ENCODE results near the gene SLC17A9. TPM values are rescaled to one million over a fixed set of nuclear protein-coding genes. Genes with fewer than 3 reads are reported as not detected.

SLC17A9 gene, protein sequence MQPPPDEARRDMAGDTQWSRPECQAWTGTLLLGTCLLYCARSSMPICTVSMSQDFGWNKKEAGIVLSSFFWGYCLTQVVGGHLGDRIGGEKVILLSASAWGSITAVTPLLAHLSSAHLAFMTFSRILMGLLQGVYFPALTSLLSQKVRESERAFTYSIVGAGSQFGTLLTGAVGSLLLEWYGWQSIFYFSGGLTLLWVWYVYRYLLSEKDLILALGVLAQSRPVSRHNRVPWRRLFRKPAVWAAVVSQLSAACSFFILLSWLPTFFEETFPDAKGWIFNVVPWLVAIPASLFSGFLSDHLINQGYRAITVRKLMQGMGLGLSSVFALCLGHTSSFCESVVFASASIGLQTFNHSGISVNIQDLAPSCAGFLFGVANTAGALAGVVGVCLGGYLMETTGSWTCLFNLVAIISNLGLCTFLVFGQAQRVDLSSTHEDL
- not detected in 2 replicates for total RNA-seq (2014; rRNA removed; shearing (Covaris generic))
- polyA plus RNA-seq (2015; cell fraction: cytosol; rRNA removed) = 0.09 and 0.29 TPM in 2 replicates
- 1.1 and 1.3 TPM in 2 replicates for polyA plus RNA-seq (2015; cell fraction: nucleus; rRNA removed)

DNA sequence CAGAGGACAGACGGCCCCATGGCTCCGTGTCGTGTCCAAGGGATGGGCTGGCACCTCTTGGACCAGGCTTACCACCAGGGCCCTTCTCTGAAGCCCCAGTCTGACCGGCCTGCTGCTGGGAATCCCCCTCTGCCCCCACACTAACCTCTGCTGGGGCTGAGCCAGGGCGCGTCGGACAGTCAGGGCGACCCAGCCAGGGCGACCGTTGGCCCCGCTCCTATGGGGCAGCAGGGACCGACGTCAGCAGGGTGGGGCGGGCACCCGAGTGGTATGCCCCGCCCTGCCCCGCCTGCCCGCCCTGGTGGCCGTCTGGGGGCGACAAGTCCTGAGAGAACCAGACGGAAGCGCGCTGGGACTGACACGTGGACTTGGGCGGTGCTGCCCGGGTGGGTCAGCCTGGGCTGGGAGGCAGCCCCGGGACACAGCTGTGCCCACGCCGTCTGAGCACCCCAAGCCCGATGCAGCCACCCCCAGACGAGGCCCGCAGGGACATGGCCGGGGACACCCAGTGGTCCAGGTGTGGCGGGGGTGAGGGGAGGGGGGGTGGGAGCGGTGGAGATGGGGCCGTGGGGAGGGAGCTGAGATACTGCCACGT, at the start of gene SLC17A9:
SLC17A9 (plus strand) TSS at position 337 of the 595 bp plus-strand sequence; CDS start at position 459, 122 bp downstream.
- DNase-seq (ENCODE audit: low read depth) = no peak

DNA sequence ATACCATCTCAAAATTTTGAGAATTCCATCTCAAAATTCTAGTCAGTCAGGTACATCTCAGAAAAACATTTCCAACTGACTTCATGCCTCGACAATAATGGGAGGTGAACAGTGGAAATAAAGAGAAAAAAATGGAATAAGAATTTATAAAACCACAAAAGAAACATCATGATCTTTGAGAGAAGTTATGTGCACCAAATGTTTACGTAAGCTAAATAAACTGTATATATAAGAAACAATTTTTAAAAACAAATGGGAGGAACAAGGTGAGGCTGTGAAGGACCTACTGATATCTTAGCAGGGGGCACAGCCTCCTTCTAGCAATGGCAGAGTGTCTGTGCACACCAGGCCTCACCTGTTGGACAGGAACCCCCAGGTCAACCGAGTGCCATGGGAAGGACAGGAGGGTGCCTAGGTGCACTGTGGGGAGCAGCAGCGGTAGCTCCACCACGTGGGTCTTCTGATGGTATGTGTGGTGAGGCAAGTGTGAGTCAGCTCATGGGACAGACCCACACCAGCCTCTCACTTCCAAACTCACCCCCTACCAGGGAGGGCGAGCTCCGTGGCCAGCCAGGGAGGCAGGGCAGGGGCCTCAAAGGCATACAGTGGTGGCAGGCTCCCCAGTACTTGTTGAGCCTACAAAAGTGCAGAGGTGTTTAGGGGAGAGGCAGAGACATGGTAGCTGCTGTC, 49.4 kb upstream of the SLC17A9 start:
- DNase-seq (ENCODE audit: low read depth) = peak; percentile 70

DNA sequence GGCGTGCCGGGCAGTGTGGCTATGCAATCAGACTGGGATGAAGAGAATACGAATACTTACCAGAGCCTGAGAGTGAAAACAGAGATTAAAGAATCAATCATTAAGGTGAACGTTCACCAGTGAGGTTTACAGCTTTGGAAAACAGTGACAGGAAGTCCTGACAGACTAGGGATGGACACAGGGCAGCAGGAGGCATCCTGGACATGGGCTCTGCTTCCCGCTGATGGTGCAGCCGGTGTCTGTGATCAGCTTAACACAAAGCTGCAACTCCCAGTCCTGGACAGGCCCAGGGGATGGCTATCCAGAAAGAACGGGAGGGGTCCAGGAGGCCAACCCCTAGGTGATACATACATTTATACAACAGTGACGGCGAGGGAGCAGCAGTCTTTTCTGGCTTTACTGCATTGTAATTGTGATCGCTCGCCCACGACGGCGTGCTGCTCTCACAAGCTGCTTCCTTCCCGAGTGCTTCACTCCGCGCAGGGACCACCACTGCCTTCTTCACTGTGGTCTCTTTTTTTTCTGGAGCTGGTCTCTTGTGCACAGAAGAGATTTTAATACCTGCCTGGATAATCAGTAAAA, 46.9 kb upstream of the SLC17A9 start:
- no peak for DNase-seq (ENCODE audit: low read depth)

DNA sequence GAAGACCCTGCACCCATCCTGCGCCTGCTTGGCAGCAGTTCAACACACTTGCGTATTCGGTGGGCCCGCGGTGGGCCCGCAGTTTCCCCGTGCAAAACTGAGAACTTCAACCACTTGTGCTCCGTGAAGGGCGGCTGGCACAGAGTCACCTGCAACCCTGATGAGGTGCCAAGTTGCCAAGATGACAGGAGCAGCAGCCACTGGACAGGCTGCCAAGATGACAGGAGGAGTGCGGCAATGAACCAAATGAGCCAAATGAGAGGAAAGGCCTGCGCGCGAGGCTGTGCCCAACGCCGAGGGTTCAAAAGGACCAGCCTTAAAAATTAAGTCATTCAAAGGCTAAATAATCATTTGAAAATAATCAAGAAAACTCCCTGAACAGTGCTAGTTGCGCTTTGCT, 46.3 kb upstream of the SLC17A9 start:
- no peak for DNase-seq (ENCODE audit: low read depth)

DNA sequence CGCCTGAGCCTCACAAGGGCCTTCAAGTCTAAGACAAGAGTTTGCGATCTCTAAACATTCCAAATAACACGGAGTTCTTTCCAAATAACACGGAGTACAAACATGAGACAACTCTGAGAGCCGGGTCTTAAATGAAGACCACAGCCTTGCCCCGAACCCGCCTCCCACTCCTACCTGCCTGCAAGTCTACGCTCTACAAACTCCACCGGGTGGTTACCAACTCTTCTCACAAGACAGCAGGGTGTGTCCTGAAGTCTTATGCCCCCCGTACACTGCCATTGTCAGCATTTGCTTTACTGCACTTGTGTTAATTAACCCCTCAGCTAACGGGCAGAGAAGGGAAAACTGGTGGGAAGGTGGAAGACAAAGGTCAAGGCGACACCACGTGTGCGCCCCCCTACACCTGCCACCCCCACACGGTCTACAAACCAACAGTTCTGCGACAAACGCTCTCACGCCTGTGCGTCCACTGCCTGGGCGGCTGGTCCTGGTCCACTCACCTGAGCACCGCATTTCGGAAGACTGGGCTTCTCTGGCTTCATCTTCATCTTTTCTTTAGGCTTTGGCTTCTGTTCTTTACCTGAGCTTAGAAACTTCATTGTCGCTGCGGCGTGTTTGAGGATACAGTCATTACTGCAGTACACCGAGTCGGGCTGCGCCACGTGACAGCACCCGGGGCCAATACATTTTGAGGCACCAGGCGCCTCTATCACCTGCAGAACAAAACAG, 45.7 kb upstream of the SLC17A9 start:
- DNase-seq (ENCODE audit: low read depth) = no peak

DNA sequence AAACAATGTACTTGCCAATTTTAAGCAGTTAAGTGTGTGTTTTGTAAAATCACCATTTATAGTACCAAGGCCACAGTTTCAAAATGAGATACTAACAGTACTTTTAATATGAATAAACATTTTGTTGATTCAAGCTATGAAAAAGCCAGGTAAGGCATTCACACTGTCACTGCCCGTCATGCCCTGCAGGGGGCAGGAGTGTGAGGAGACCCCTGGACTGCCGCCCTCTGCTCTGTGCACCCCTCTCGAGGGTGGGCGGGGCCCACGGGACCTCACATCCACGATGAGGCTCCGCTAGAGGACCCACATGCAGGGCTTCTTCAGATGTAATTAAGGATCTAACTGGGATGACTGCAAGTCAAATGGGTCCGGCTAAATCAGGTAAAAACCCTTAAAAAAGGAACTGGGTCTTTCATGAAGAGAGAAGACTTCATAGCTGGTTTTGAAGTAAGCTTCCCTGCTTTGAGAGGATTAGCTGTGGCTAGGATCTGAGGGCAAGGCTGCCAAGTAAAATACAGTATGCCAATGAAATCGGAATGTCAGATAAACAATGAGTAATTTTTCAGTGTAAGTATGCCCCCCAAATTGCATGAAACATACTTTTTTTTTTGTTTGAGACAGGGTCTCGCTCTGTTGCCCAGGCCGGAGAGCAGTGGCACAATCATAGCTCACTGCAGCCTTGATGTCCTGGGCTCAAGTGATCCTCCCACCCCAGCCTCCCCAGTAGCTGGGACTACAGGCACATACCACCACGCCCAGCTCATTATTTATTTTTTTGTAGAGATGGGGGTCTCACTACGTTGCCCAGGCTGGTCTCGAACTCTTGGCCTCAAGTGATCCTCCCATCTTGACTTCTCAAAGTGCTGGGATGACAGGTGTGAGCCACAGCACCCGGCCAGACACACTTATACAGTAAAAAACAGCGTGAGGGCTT, 44.9 kb upstream of the SLC17A9 start:
- DNase-seq (ENCODE audit: low read depth) = no peak

DNA sequence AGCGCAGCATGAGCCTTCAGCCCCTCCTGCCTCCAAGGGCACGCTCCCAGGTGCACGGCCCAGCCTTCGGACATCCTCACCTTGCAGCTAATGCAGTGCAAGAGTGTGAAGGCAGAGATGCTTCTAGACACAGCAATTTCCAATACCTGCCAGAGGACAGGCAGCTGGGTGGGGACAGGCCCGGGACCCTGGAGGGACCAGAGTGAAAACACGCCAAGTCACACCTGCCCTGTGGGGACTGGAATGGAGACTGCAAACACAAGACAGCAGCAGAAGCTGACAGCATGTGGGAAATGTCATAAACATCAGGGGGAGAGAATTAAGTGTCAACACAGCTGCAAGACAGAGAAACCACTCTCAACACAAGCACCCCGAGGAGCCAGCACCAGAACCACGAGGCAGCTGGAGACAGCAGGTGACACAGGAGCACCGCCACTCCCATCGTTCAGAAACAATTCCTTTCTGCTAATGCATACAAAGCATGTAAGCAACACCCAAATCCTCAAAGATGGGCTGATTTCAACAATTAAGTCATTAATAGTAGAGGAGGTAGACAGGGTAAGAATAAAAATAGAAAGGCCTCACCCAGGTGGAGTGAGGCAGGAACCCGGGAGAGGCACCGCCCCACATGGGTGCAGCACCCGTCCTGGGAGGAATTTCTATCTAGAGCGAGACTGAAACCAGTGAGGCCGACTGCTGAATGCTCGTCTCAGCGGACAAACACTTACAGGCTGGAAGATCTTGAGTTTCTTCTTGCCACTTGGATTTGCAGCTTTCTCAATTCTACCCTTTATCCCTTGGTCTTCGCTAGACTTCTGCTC, 43.3 kb upstream of the SLC17A9 start:
- DNase-seq (ENCODE audit: low read depth) = no peak

DNA sequence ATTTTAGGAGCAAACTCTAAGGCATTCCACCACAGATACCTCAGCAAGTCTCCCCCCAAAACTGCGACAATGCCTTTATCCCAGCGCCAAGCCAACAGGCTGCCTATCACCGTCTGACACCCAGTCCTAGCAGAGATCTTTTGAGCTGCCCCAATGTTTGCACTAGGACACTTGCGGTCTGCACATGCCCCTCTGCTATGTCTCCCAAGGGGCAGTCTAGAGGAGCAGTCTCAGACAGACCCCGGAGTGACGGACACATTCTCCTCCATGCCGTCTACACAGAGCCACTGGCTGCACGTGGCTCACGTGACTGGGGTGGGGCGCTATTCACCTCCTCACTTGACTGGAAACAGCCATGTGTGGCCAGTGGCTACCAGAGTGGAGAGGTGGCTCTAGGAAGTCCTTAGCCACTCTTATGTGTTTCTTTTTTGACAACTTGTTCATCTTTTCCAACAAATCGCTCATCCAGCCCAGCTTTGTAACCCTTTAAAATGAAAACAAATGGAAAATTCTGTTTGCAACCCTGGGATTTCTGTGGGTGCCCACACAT, 42.2 kb upstream of the SLC17A9 start:
- DNase-seq (ENCODE audit: low read depth) = no peak

DNA sequence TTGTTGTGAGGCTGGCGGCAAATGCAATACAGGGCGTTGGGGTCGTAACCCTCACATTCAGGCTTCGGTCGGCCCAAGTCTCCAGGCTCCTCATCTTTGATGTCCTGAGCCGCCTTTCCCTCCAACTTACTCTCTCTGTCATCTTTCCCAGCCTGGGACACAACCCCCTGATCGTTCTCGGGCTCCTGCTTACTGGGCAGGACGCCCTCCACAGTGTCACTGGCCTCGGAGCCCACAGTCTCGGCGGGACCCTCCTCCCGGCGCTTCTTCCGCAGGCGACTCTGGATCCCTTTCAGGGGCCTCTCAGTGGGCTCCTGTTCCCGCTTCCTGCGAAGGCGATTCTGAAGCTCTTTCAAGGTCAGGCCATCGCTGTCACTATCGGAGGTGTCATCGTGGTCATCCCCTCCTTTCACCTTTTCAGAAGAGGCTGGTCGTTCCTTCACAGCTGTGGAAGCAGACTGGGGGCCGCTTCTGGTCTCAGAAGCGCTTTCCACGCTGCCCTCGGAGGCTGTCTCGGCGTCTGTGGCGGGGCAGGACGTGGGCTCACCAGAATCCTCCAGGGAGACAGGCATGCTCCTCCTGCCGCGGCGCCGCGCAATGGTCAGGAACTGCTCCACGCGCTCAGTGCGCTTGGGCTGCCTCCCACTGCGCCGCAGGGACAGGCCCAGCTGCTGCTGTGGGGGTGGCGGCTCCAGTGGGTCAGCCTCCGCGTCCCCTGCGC, 41.6 kb upstream of the SLC17A9 start:
- DNase-seq (ENCODE audit: low read depth) = no peak

DNA sequence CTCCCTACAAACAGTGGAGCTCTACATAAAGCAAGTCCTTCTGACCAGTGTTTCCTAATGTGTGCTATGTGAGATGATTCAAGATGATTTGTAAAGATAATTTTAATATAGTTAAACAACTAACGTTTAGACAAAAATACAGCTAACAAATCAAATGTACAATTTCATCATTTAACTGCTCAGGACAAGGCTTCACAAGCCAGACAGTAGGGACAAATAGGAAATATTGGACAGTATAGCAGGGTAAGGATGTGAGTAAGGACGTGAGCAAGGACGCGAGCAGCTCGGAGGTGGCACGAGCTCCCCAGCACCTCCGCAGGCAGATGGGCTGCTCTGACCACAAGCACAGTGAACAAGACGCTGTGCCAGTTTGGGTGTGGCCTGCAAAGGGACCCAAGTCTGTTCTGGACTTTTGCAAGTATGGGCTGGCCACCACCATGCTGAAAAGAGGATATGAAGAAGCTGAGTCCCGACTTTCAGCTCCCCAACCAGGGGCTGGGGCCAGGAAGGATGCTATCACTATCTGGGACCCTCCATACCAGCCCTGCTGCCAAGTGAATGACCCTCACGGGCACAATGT, 40.7 kb upstream of the SLC17A9 start:
- DNase-seq (ENCODE audit: low read depth) = no peak

DNA sequence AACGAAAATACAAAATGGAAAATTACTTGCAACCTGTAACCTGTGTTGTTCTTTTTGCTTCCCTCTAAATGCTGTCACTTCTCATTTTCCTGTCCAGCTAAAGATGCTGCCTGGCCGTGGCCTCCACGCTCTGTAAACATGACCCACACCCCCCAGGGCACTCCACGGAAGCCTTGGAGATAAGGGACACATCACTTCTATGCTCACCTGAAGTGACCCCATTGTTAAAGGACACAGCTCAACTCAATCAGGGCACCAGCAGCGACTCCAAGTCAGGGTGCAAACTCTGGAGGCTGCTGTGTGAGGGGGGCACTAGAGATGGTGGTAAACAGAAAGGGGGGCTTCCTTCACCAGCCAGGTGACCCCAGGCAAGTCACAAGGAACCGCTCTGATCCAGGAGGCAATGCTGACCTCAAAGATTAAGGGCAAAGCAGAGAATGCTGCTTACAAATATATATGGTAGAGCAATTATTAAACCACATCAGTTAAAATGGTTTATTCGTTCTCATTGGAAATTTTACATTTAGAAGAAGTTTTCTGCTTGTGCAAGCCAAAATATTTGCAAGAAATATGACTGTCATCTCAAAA, 39.4 kb upstream of the SLC17A9 start:
- no peak for DNase-seq (ENCODE audit: low read depth)

DNA sequence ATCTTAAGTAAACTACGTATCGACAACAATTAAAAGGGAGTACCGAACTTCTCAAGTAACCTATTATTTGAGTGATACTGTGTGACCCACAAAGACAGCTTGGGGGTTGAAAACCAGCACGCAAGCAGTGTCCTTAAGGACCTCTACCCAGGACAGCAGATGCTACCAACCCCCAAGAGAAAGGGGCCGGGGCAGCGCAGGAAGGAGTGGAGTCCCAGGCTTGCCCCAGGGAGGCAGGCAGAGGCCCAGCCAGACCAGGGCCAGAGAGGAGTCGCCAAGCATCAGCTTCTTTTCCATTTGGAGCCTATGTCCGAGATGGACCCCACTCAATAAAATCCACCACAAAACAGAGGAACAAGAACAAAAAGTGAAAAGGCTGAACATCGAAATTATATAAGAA, 38.1 kb upstream of the SLC17A9 start:
- no peak for DNase-seq (ENCODE audit: low read depth)

DNA sequence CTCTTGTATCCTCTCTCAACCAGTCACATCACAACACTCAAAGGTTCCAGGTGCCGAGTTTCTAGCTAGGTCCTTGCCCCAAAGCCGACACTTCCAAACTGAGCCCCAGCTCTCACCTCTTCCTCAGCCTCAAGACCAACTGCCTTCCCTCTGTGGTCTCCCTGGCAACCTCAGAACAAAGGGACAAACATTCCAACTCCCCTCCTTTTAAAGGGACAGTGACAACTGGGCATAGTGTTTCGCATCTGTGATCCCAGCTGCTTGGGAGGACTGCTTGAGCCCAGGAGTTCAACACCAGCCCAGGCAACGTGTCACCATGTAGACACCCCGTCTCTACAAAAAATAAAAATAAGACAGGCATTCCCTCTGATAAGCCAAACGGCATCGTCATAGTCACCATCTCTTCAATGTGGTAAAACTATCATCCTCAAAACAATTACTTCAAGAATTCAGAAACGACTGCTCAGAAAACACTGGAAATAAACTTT, 37.5 kb upstream of the SLC17A9 start:
- DNase-seq (ENCODE audit: low read depth) = peak; percentile 29

DNA sequence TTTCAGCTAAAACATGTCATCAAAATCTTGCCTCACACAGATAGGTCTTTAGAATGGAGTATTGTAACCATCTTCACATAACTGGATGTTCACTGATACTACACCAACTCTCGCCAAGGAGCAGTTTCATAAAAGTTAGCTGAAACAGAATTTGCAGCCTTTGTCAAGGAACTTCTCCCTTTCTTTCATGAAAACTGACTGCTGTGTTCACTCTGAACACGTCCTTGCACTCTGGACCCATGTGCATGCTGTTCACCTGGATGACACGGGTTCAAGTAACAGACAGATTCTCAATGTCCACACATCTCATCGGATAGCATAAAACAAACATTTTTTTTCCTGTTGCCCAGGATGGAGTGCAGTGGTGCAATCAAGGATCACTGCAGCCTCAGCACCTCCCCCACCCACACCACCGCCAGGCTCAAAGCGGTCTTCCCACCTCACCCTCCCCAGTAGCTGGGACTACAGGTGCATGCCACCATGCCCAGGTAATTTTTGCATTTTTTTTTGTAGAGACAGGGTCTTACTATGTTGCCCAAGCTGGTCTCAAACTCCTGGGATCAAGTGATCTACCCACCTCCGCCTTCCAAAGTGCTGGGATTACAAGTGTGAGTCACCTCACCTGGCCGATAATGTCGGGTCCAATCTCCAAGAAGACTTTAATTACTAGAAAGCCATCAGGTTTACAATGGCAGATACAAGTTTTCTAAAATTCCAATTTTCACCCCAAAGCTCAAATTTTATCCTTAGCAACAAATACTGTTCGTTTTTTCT, 35.6 kb upstream of the SLC17A9 start:
- no peak for DNase-seq (ENCODE audit: low read depth)

DNA sequence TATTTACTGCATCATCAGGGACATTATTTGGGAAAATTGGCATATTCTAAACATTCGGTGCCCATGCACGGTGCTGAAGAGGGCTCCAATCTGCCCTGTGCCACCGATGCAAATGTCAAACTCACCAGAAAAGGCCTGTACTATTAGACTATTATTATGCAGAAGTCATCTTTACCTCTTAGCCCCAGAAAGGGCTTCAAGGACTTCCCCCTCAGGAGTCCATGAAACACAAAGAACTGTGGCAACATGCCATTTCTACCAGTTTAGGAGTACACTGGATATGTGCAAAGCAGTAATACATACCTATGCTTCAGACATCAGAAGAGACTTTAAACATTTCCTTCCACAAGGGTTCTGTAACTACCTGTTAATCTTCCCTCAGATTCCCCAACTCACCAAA, 34.8 kb upstream of the SLC17A9 start:
- DNase-seq (ENCODE audit: low read depth) = no peak

DNA sequence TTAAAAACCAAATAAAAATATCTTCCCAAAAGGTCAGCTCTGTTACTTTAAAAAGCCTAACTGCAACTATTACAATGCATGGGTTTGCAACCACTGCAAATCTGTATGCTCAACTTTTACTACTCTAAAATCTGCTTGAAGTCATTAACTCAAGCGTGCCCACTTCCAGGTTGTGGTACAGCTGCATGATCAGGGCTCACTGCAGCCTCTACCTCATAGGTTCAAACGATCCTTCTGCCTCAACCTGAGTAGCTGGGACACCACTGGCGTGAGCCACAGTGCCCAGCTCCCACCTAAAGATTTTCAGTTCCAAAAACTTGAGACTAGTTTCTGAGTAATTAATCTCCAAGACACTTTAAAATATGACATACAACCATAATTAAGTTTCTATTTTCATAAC, 34.4 kb upstream of the SLC17A9 start:
- DNase-seq (ENCODE audit: low read depth) = no peak
